Neural cell (in vitro differentiated cells): ENCODE measurements around the gene GPR146. TPM values are rescaled to one million over a fixed set of nuclear protein-coding genes. Genes with fewer than 3 reads are reported as not detected.

Experiments used
- H2AFZ ChIP-seq: fragments of 200-600, 300-800 bp; sonication (generic), shearing (Covaris generic); 2 replicates; pipeline ENCODE4 v1.6.0; 2014; ENCODE audit warnings: low read depth, mild to moderate bottlenecking, antibody characterized with exemption, low read length, moderate library complexity
- H3F3A ChIP-seq: fragments of 200-600 bp; shearing (Covaris generic); 2 replicates; pipeline ENCODE4 v1.6.1; 2016; ENCODE audit warnings: mild to moderate bottlenecking, moderate library complexity, mixed read lengths, antibody characterized with exemption, low read length; ENCODE audit not compliant: insufficient read depth, poor library complexity, severe bottlenecking
- H3K27ac ChIP-seq: fragments of 200-600, 300-800 bp; sonication (generic), shearing (Covaris generic); 2 replicates; pipeline ENCODE4 v1.5.1; 2014; ENCODE audit warnings: mild to moderate bottlenecking, low read length, moderate library complexity
- H3K27me3 ChIP-seq: fragments of 300-800, 200-600 bp; sonication (generic), shearing (Covaris generic); 2 replicates; pipeline ENCODE4 v1.6.0; 2014; ENCODE audit warnings: mild to moderate bottlenecking, low read depth, low read length, moderate library complexity; ENCODE audit not compliant: insufficient read depth
- H3K36me3 ChIP-seq: fragments of 300-800, 200-600 bp; sonication (generic), shearing (Covaris generic); 2 replicates; pipeline ENCODE4 v1.5.1; 2014; ENCODE audit warnings: mild to moderate bottlenecking, antibody characterized with exemption, low read length, moderate library complexity; ENCODE audit not compliant: insufficient read depth
- H3K4me2 ChIP-seq: fragments of 300-800, 200-600 bp; sonication (generic), shearing (Covaris generic); 2 replicates; pipeline ENCODE4 v1.6.0; 2014; ENCODE audit warnings: mild to moderate bottlenecking, low read length
- H3K4me3 ChIP-seq: fragments of 300-800, 200-600 bp; sonication (generic), shearing (Covaris generic); 2 replicates; pipeline ENCODE4 v1.5.1; 2014; ENCODE audit warnings: mild to moderate bottlenecking, low read length, moderate library complexity
- H3K79me2 ChIP-seq: fragments of 200-600 bp; shearing (Covaris generic); replicated peaks from 2 replicates; pipeline ENCODE4 v1.6.0; 2014; ENCODE audit warnings: mild to moderate bottlenecking, low read length, moderate library complexity; ENCODE audit not compliant: insufficient read depth
- H3K9ac ChIP-seq: fragments of 300-800, 200-600 bp; sonication (generic), shearing (Covaris generic); 2 replicates; pipeline ENCODE4 v1.6.1; 2016; ENCODE audit warnings: mild to moderate bottlenecking, low read length, mixed read lengths
- H3K9me2 ChIP-seq: fragments of 200-600 bp; shearing (Covaris generic); 2 replicates; pipeline ENCODE4 v1.6.1; 2016; ENCODE audit warnings: mild to moderate bottlenecking, low read length, mixed read lengths; ENCODE audit not compliant: insufficient read depth
- H3K9me3 ChIP-seq: fragments of 200-600, 300-800 bp; sonication (generic), shearing (Covaris generic); 2 replicates; pipeline ENCODE4 v1.6.1; 2016; ENCODE audit warnings: mild to moderate bottlenecking, mixed run types, low read length, moderate library complexity, mixed read lengths
- H4K20me1 ChIP-seq: fragments of 200-600 bp; shearing (Covaris generic); 2 replicates; pipeline ENCODE4 v1.6.1; 2016; ENCODE audit warnings: mild to moderate bottlenecking, mixed run types; ENCODE audit not compliant: insufficient read depth
- CTCF ChIP-seq: fragments of 450-650 bp; IDR thresholded peaks from 2 replicates; pipeline ENCODE4 v1.5.1; 2014; ENCODE audit warnings: antibody characterized with exemption, mild to moderate bottlenecking, moderate library complexity; ENCODE audit not compliant: poor library complexity, severe bottlenecking
- EP300 ChIP-seq: fragments of 450-650 bp; conservative IDR thresholded peaks from 2 replicates; pipeline ENCODE4 v1.6.1; 2014; ENCODE audit warnings: antibody characterized with exemption, mild to moderate bottlenecking, moderate library complexity; ENCODE audit not compliant: poor library complexity, severe bottlenecking
- EZH2 ChIP-seq: fragments of 200-600, 300-800 bp; shearing (Covaris generic), sonication (generic); IDR thresholded peaks from 2 replicates; pipeline ENCODE4 v1.6.1; 2014; ENCODE audit warnings: antibody characterized with exemption, low read length, borderline replicate concordance, mild to moderate bottlenecking; ENCODE audit not compliant: insufficient read depth, poor library complexity, severe bottlenecking
- MXI1 ChIP-seq: fragments of 450-650 bp; conservative IDR thresholded peaks from 2 replicates; pipeline ENCODE4 v1.6.1; 2014; ENCODE audit warnings: antibody characterized with exemption, mild to moderate bottlenecking; ENCODE audit not compliant: poor library complexity, severe bottlenecking
- POLR2AphosphoS5 ChIP-seq: IDR thresholded peaks from 2 replicates; pipeline ENCODE4 v1.6.1; 2012
- RAD21 ChIP-seq: fragments of 450-650 bp; conservative IDR thresholded peaks from 2 replicates; pipeline ENCODE4 v1.6.1; 2014; ENCODE audit warnings: antibody characterized with exemption, mild to moderate bottlenecking, moderate library complexity
- REST ChIP-seq: IDR thresholded peaks from 2 replicates; pipeline ENCODE4 v1.6.1; 2012; ENCODE audit warnings: borderline replicate concordance
- SMC3 ChIP-seq: fragments of 450-650 bp; conservative IDR thresholded peaks from 2 replicates; pipeline ENCODE4 v1.6.1; 2014; ENCODE audit warnings: antibody characterized with exemption, mild to moderate bottlenecking, moderate library complexity; ENCODE audit not compliant: poor library complexity
- TAF1 ChIP-seq: IDR thresholded peaks from 2 replicates; pipeline ENCODE4 v1.6.1; 2012; ENCODE audit warnings: low read depth
- polyA plus RNA-seq: library from polyadenylated mRNA; depleted of rRNA; stranded (reverse); fragments of >200 nt; gene quantifications from 2 replicates; pipeline ENCODE4 v1.2.3, GENCODE V29; 2014

GPR146 gene
- polyA plus RNA-seq, 1 donor from 2014 or later: not detected

GRCh38 chr7:1009747-1010146 lies 34.6 kb upstream of the GPR146 start:
- H3K36me3 ChIP-seq: peaks cover 11% of the 10 kb centered on the region
- H3K79me2 ChIP-seq: peaks cover 5% of the 10 kb centered on the region
- no peaks in the 10 kb centered on the region for H3K27me3 ChIP-seq
- no peak overlapping the region for H3K27ac ChIP-seq
- no peaks in the 10 kb centered on the region for H3F3A ChIP-seq
- no peak overlapping the region for H3K9ac ChIP-seq
- no peak overlapping the region for H2AFZ ChIP-seq
- H3K4me3 ChIP-seq: no peak overlapping the region
- H3K9me2 ChIP-seq: no peaks in the 10 kb centered on the region
- TF ChIP-seq SMC3 (no peak), MXI1 (no peak), POLR2AphosphoS5 (no peak), REST (no peak)
- no peak overlapping the region for H3K4me2 ChIP-seq
- H4K20me1 ChIP-seq: peaks cover 11% of the 10 kb centered on the region
- H3K9me3 ChIP-seq: no peaks in the 10 kb centered on the region

GRCh38 chr7:1010226-1010625 lies 34.1 kb upstream of the GPR146 start:
- Histone ChIP-seq H3K9me2 (no peaks in the 10 kb centered on the region), H3F3A (no peaks in the 10 kb centered on the region), H3K4me2 (no peak overlapping the region), H3K9me3 (no peaks in the 10 kb centered on the region), H3K27me3 (no peaks in the 10 kb centered on the region), H4K20me1 (peaks cover 11% of the 10 kb centered on the region), H3K9ac (no peak overlapping the region), H3K27ac (no peak overlapping the region), H3K36me3 (peaks cover 11% of the 10 kb centered on the region), H3K79me2 (peaks cover 5% of the 10 kb centered on the region), H2AFZ (no peak overlapping the region), H3K4me3 (no peak overlapping the region)
- no peak for TF ChIP-seq RAD21
- TF ChIP-seq SMC3: no peak
- TF ChIP-seq REST: no peak
- no peak for TF ChIP-seq EZH2
- no peak for TF ChIP-seq EP300
- no peak for TF ChIP-seq TAF1
- TF ChIP-seq CTCF: no peak
- TF ChIP-seq MXI1: no peak
- TF ChIP-seq POLR2AphosphoS5: no peak
